MM.1S (cell line): ENCODE results near the gene ACOXL.

Experiments used
- CTCF ChIP-seq: fragments of 300-600 bp; sonication (generic); IDR thresholded peaks from 2 replicates; pipeline ENCODE4 v1.5.1; 2016; ENCODE audit warnings: antibody characterized with exemption, low read length, mixed read lengths
- EZH2 ChIP-seq: fragments of 300-600 bp; sonication (generic); optimal IDR thresholded peaks from 2 replicates; pipeline ENCODE3; 2017; ENCODE audit warnings: low read depth, mild to moderate bottlenecking, antibody characterized with exemption, low read length, mixed read lengths
- EZH2phosphoT487 ChIP-seq: fragments of 300-600 bp; sonication (generic); IDR thresholded peaks from 2 replicates; pipeline ENCODE4 v1.6.1; 2018; ENCODE audit warnings: antibody characterized with exemption, low read length

DNA sequence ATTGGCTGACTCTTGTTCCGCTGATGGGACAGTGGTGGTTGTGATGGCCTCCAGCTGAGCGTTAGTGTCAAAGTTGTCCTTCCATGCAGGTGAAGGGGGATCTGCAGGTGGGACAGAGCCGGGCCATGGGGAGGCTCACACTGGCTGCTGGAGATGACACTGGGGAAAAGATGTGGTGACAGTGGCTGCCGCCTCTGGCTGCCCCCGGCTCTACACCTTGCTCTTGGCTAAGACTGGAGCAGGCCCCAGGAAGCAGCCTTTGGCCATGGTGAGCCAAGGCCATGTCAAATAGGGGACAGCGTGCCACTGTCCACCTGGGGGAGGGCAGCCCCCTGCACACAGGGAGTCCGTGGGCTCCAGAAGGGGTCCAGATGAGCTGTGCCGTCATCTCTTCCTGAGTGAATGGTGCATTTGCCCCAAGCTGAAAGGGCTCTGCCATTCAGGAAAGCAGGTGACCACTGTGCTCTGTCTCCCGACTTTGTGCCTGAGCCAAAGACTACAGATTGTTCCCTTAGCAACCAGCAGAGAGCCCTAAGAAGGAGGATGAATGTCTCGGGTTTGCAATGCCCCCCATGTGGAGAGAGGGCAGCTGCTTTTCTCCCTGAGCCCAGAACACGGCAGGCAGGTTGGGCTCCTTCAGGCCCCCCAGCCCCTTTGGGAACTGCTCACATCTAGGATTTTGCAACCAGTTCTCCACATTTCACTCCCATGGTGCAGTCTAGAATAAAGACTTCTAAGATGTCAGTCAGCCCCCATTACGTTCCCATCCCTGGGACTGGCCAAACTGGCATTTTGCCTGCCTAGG is 309.2 kb downstream of the ACOXL start:
- no peak for TF ChIP-seq EZH2
- TF ChIP-seq CTCF, result no peak
- TF ChIP-seq EZH2phosphoT487, result no peak
